HG03097 (cell line): ENCODE measurements around the gene TP73.

Experiments
- ATAC-seq: cut with Tn5 transposase; IDR thresholded peaks from one replicate; pipeline ENCODE4 v1.9.1; 2021; ENCODE audit not compliant: unreplicated experiment, low FRiP score

TP73 gene

DNA sequence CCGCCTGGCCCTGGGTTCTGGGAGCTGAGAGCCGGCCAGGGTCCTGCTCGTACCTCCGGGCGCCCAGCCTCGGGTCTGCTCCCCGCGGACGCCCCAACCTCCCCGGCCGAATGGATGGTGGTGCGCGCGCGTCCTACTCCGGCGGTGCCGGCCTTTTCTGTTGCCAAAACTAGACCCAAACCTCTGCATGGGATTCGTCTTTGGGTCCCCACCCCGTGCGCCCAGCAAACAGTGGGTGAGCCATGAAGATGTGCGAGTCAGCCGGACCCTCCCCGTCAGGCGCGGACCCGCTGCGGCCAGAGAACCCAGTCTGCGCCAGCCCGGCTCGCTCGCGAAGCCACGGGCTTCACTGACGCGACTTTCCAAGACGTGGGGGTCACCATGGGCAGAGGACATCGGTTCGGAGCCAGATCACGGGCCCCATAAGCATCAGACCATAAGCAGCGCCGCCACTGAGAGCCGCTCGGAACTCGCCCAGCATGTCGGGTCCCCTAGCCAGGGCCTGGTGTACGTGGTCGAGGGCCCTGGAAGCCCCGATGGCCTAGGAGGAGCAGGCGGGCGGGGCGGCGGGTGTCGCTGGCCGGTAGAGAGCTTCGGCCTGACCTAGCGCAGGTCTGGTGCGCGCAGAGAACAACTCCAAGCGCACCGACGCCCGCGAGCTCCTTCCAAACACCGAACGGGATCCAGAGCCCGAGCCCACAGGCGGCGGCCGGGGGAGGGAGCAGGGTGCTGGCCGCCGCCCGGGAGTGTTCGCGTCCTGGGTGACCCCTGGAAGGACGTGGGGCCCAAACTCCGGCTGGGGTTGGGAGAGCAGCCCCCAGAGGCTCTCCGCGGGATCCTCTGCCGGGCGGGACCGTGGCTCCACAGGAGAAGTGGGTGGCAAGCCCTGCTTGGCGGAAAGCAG is 1.0 kb upstream of the TP73 start:
- no peak for ATAC-seq

DNA sequence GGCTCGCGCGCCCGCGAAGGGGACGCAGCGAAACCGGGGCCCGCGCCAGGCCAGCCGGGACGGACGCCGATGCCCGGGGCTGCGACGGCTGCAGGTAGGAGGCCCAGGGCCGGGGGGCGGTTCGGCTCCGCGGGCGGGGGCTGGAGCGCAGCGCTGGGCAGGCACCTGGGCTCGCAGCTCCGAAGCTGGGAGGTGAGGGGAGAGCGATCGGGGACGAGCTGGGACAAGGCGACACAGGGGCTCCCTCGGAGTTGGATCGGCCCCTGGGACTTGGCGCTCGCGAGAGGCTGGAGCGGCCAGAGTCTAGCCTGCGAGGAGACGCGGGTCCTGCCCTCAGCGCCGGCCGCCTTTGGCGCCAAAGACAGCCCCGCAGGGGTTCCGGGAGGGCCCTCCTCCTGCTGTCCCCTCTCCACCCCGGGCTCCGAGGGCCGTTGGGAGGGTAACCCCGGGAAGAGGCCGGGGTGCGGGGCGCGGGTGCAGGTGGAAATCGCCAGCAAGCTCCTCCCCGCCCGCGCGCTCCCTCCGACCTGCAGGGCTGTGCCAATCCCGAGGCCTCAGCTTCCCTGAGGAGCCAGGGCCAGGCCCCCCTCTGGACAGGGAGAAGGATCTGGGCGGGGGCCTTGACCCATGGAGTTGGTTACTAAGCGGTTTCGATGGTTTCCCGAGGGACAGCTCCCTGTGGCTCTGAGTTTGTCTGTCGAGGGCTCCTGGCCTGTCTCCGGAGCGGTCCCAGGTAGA is 401 bp downstream of the TP73 start:
- ATAC-seq: no peak

- ATAC-seq: no peak
Measured at GRCh38 chr1:3653286-3653618, 936 bp downstream of the TP73 start.

- ATAC-seq: no peak
Measured at GRCh38 chr1:3654549-3655281, 2.4 kb downstream of the TP73 start.

DNA sequence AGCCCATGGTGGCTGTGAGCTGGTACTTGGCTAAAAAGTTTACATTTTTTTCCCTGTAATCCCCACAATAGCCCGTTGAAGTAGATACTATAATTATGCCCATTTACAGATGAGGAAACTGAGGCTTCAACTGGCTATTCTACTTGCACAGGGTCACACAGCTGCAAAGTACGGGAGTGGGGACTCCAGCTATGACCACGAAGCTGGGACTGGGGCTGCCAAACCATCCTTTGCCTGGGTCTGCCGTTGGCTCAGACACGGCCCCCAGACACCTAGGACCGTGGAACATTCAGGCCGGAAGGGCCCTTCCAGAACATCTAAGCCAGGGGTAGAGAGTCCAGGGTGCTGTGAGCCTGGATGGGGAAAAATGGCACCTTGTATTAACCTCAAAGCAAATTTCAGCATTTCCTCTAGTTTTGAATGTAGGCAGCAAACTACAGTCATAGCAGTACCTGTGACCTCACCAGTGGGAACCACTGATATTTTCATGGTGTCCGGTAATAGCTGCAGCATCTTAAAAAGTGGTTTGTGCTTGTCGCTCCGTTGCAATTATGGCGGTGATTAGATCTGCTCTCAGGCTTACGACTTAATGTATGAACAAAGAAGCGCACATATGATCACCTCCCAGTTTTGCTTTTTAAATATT is 4.3 kb downstream of the TP73 start:
- ATAC-seq: no peak

DNA sequence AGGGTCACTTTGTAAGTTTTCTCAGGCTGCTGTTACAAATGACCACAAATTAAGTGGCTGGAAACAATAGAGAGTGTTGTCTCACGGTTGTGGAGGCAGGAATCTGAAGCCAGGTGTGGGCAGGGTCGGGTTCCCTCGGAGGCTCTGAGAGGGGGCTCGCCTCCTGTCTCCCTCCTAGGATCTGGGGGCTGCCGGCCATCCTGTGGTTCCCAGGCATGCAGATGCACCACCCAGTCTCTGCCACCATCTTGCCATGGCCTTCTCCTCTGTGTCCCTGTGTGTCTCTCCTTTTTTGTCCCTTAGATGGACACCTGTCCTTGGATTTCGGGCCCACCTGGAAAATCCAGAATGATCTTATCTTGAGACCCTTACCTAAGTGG is 4.8 kb downstream of the TP73 start:
- no peak for ATAC-seq

- ATAC-seq: no peak
Measured at GRCh38 chr1:3657578-3658230, 5.4 kb downstream of the TP73 start.

- ATAC-seq: no peak
Measured at GRCh38 chr1:3658231-3658615, 5.9 kb downstream of the TP73 start.

GRCh38 chr1:3659093-3659492 is 6.8 kb downstream of the TP73 start:
- ATAC-seq: no peak

DNA sequence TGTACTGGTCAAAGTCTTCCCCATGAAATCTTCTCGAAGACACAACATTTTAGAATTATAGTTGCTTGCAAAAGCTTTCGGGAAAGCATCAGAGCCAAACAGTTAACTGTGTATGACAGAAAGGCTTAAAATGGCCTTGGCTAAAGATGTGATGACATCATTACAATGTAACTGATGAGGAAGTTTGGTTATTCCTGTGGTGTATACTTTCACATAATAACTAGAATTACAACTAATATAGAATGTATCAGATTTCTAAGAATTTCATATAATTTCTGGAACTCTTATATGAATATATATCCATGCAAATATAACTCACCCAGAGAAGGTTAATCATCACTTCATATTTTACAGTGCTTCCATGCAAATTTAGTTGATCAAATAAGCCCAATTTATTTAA is 8.4 kb downstream of the TP73 start:
- no peak for ATAC-seq

- ATAC-seq: no peak
Measured at GRCh38 chr1:3661631-3662030, 9.3 kb downstream of the TP73 start.

- ATAC-seq: no peak
Measured at GRCh38 chr1:3662080-3662671, 9.9 kb downstream of the TP73 start.

DNA sequence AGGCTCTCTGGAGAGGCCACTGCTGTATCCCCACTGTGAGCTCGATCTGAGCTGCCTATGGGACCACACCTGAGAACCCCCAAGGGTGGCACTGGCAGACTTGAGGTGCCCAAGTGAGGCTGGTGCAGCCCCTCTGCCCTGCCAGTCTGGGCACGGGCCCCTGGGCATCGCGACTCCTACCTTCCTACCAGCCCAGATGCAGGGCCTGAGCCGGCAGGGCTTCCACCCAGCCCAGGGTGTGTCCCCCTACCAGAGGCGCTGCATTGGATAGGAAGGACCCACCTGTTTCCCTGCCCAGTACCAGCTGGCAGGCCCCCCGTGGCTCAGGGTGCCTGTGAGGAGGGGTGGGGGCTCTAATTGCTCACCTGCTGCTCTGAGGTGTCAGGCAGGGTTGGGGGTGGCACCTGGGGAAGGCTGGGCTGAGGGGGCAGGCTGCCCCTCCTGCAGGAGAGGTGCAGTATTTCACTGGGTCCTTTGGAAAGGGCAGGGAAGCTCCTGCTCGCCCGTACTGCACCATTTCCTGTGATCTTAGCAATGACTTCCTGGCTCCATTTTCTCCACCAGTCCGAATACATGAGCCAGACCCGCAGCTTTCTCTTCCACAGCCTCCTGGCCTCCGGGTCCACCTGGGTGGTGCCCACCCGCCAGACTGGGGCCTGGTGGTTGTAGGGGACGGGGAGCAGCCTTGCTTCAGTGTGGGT is 11.8 kb downstream of the TP73 start:
- ATAC-seq: no peak

- no peak for ATAC-seq
Measured at GRCh38 chr1:3664700-3665375, 12.5 kb downstream of the TP73 start.

DNA sequence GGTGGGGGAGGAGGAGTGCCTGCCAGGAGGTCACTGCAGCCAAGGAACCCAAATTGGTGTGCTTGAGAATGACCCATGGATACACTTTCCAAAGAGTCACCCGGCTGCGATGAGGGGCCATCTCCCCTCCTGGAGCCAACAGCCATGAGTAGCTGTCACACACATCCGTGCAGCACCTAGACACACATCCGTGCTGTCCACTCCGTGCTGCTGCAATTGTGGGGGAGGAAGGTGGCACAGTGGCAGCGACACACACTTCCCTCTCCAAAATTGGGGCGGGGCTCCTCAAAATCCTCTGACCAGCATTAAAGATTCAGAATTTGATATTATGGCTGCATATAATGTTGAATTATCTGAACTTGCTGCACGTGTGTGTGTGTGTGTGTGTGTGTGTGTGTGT is 15.8 kb downstream of the TP73 start:
- no peak for ATAC-seq

GRCh38 chr1:3668585-3669300 is 16.4 kb downstream of the TP73 start:
- ATAC-seq: no peak

DNA sequence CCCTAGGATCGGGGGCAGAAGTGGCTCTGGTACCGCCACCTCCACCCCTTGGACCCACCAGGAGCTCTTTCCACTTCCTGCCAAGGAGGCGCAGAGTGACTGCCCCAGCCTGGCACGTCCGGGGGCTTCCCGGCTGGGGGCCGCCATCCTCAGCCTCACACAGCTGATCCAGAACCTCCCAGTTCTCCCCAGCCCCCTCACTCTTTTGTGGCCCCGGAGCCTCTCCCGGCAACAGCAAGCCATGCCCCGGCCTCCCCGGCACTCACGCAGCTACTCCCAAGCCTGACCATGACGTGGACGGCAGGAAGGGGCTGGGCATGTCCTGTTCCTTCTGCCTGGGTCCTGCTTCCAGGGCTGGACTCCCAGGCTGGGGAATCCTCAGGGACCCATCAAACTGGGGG is 17.1 kb downstream of the TP73 start:
- no peak for ATAC-seq

DNA sequence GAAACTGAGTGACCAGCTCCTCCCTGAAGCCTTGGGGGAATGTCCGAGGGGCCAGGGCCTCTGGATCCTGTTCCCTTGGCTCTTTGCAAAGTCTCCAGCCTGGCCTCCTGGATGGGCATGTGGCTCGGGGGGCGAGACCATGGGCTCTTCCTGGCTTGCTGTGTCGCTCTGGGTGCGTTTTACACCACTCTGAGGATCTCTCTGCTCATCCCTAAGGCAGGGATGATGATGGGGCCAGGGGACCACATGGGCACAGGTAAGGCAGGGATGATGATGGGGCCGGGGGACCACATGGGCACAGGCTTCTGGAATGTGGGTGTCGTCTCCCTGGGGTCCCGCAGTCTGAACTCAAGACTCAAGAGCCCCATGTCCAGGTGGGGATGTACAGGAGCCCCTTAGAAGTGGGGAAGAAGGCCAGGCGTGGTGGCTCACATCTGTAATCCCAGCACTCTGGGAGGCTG is 17.7 kb downstream of the TP73 start:
- no peak for ATAC-seq
